HepG2 (cell line): ENCODE measurements around the gene SMIM20. TPM values are rescaled to one million over a fixed set of nuclear protein-coding genes. Genes with fewer than 3 reads are reported as not detected.

Source experiments
- ATF7 ChIP-seq, 2 experiments: fragments of 450-650 bp in 1 of 2; sonication (generic) in 1 of 2; formaldehyde crosslinking in 1 of 2; IDR thresholded peaks; 2 replicates each; pipeline versions ENCODE4 v1.4.0 to v1.6.1; 2016 to 2020; ENCODE audit warnings: antibody characterized with exemption in 1 of 2, mild to moderate bottlenecking in 1 of 2, missing genetic modification reagents in 1 of 2
- FOSL1 ChIP-seq: sonication (generic); formaldehyde crosslinking; IDR thresholded peaks from 2 replicates; pipeline ENCODE4 v1.9.0; 2021; ENCODE audit warnings: missing genetic modification reagents, borderline replicate concordance
- HNRNPK ChIP-seq: fragments of 200-400 bp; formaldehyde crosslinking; IDR thresholded peaks from 2 replicates; pipeline ENCODE4 v1.6.1; 2018; ENCODE audit warnings: low read length, low read depth, moderate library complexity, mild to moderate bottlenecking; ENCODE audit not compliant: poor library complexity, severe bottlenecking
- KIAA2018 ChIP-seq: sonication (generic); formaldehyde crosslinking; IDR thresholded peaks from 2 replicates; pipeline ENCODE4 v1.5.0; 2020; ENCODE audit warnings: mild to moderate bottlenecking, missing genetic modification reagents, borderline replicate concordance
- SMYD3 ChIP-seq: sonication (generic); formaldehyde crosslinking; IDR thresholded peaks from 2 replicates; pipeline ENCODE4 v1.8.1; 2023; ENCODE audit warnings: mild to moderate bottlenecking, missing genetic modification reagents
- ZNF17 ChIP-seq: sonication (generic); formaldehyde crosslinking; IDR thresholded peaks from 2 replicates; pipeline ENCODE4 v1.5.0; 2020; ENCODE audit warnings: mild to moderate bottlenecking, missing genetic modification reagents
- polyA plus RNA-seq, 8 experiments: library from polyadenylated mRNA; depleted of rRNA in 3 of 8; stranded (reverse) in 7 of 8; unstranded in 1 of 8; fragments of >200 nt; fragmentation: Illumina TruSeq in 4 of 8; extraction: Trizol in 4 of 8; gene quantifications; 2 replicates each; pipeline versions ENCODE4 v1.2.1 to v1.2.3, GENCODE V29; 2011 to 2016; ENCODE audit warnings: low read depth in 4 of 8, missing spikeins in 1 of 8, mixed read lengths in 1 of 8; ENCODE audit not compliant: insufficient read depth in 1 of 8
- total RNA-seq, 5 experiments: library from RNA; depleted of rRNA; stranded (reverse); fragments of >200 nt; fragmentation: Illumina TruSeq; extraction: Trizol; gene quantifications; 2 replicates each; pipeline ENCODE4 v1.2.3, GENCODE V29; 2016; ENCODE audit warnings: low read depth in 1 of 5
- TF ChIP-seq, protein P1 (sequence below): sonication (generic); formaldehyde crosslinking; IDR thresholded peaks from 2 replicates; pipeline ENCODE4 v1.5.0; 2020; ENCODE audit warnings: mild to moderate bottlenecking, missing genetic modification reagents
- TF ChIP-seq, protein P2 (sequence below): sonication (generic); formaldehyde crosslinking; IDR thresholded peaks from 2 replicates; pipeline ENCODE4 v1.4.0; 2020; ENCODE audit warnings: missing genetic modification reagents

The SMIM20 gene
- total and polyA plus RNA-seq, 2 of the 13 experiments (the other 11 are each of a cell fraction or from before 2014, with no cell fraction given): 26.3 to 30.2 TPM

DNA sequence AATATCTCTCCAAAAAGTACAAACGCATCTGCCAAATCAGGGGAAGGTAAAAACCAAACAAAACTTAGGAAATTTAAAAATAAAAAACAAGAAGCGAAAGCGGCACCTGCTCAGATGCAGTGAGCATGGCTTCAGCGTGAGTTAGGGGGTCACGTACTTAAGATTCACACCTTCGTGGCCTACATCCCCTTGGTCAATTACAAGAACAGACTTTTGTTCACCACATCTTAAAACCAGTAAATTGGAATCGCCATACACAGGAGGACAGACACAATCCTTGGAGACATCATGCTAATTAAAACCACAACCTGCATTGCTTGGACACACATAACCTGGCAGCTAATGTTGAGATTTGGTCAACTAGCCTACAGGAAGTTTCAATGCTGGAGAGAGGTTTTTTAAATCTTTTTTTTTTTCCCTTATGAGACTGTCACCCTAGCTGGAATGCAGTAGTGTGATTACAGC lies 38.7 kb upstream of the SMIM20 start (continued):
- no peak for TF ChIP-seq HNRNPK
- TF ChIP-seq ATF7 (IDR thresholded peaks at IDR 0.05): no peak
- TF ChIP-seq ATF7 (CRISPR knock-in tag; IDR thresholded peaks at IDR 0.05): no peak
- no peak for TF ChIP-seq ZNF17
- no peak for TF ChIP-seq FOSL1 (CRISPR knock-in tag)
- TF ChIP-seq, protein P1, sequence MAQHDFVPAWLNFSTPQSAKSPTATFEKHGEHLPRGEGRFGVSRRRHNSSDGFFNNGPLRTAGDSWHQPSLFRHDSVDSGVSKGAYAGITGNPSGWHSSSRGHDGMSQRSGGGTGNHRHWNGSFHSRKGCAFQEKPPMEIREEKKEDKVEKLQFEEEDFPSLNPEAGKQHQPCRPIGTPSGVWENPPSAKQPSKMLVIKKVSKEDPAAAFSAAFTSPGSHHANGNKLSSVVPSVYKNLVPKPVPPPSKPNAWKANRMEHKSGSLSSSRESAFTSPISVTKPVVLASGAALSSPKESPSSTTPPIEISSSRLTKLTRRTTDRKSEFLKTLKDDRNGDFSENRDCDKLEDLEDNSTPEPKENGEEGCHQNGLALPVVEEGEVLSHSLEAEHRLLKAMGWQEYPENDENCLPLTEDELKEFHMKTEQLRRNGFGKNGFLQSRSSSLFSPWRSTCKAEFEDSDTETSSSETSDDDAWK (CRISPR knock-in tag): no peak
- TF ChIP-seq, protein P2, sequence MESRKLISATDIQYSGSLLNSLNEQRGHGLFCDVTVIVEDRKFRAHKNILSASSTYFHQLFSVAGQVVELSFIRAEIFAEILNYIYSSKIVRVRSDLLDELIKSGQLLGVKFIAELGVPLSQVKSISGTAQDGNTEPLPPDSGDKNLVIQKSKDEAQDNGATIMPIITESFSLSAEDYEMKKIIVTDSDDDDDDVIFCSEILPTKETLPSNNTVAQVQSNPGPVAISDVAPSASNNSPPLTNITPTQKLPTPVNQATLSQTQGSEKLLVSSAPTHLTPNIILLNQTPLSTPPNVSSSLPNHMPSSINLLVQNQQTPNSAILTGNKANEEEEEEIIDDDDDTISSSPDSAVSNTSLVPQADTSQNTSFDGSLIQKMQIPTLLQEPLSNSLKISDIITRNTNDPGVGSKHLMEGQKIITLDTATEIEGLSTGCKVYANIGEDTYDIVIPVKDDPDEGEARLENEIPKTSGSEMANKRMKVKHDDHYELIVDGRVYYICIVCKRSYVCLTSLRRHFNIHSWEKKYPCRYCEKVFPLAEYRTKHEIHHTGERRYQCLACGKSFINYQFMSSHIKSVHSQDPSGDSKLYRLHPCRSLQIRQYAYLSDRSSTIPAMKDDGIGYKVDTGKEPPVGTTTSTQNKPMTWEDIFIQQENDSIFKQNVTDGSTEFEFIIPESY (CRISPR knock-in tag): no peak
- no peak for TF ChIP-seq SMYD3 (CRISPR knock-in tag)
- no peak for TF ChIP-seq KIAA2018
- TF ChIP-seq, all 625 proteins: peak for 0
